COLO668 (cell line): ENCODE results near the gene FAM53B.

Experiments
- DNase-seq: peaks from one replicate; lab custom pipeline; 2025; ENCODE audit not compliant: unreplicated experiment; lab: John Stamatoyannopoulos, UW

FAM53B gene

DNA sequence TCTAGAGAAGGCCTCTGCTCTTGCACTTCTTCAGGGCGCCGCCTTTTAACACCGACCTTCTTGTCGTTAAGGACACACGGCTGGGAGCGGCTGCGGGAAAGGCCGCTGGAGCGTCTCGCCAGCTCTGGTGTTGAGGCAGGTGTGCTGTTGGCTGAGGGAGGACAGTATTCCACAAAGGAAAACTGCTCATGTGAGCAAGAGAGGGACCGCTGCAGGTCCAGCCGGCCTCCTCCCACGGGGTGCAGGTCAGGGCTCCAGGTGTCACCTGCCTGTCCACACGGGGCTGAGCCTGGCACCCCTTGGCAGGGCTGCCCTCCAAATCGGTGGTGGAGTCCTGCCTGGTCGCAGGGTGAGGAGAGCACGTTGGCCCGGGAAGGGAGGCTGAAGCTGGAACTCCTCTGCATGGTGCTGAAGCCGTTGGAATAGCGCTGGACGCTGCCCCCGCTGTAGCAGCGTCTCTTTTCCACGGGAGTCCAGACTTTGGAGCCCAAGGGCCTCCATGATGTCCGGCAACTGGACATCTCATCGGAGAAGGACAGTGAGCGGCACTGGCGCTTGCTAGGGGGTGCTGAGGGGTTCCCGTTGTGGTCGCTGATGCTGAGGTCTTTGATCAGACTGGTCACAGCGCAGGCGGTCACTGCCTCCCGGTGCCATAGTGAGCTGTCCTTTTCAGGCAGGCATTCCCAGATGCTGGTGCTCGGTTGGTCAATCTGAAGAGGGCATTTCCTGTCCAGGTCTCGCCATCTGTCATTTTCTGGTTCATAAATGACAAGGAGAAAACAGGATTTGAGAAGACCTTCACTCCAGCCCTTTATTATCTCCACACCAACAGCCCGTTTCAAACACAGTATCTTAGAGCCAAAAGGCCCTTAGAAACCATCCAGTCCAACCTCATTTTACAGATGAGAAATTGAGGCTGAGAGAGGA, 62.3 kb downstream of the FAM53B start:
- no peak for DNase-seq

DNA sequence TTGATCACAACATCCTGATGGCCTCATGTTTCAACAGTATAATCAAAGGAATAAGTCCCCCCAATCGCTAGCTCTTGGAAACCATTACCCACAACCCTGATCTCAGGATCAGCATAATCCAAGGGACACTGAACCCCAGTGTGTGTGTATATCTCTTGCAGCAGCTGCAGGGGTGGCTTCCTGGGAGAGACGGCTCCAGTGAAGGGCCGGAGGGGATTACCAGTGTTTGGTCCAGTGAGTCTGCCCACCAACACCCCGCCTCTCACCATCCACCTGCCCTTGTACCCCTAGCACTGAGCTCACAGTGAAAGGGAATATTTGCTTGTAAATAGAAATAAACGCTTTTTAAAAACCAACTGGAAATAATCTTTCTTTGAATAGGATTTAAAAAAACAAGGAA, 63.1 kb downstream of the FAM53B start:
- DNase-seq, result no peak

DNA sequence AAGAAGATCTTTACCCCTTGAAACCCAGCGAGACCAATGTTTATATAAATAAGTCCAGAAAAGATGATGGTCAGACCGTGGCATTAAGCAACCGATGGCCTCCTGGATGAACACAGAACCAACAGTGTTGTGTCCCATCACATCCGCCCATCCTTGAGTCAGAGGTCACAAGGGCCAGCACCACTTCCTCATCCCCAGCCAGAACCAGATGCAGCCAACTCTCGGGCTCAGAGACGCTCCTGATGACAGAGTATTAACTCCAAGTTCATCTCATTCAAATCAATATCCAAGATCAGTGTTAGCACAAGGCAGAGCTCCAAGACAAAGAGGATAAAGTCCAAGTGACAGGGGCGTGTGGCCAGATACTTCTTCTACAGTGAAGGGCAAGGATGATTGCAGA, 63.5 kb downstream of the FAM53B start:
- no peak for DNase-seq

DNA sequence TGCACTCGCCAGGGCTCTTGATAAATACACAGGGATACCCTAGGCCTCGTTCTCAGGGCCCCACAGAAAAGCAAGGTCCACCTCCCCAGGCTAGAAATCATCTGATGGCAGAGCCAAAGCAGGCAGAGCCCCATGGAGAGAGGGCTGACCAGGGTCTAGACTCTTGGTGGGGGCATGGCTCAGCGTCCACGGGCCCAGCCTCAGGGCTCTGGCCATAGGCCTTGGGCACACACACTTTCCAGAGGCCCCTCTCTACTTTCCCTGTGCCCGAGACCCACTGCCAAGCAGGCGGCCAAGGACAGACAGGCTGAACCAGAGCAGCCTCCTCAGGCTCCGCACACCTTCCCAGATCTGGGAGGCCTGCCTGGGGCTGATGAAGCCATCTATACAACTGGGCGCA, 64.8 kb downstream of the FAM53B start:
- no peak for DNase-seq

DNA sequence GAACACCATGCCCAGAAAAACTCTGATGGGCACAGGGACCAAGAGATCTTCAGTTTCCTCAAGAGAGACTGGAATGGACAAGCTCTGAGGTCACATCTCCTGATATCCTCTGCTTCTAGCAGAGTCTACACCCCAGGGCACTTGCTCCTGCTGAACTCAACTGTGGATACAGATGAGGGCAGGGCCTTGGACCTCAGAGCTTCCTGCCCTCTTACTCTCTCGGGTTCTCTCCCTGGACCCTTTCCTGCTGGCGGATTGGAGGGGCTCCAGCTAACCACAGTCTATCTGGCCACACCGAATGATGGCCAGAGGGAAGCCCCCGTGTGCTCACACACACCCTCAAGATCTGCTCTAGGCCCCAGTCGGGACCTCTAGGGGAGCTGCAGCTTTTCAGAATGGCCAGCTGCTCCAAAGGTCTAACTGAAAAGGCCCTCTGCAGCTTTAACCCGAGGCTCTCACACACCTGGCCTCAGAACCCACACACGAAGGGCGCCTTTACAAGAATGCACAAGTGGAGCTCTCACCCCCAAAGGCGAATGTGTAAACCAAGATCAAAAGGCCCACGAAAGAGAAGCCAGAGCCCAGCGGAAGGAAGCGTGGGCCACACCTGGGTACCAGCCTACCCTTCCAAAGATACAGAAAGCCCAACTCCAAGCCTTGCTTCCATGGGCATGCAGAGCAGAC, 65.5 kb downstream of the FAM53B start:
- no peak for DNase-seq

DNA sequence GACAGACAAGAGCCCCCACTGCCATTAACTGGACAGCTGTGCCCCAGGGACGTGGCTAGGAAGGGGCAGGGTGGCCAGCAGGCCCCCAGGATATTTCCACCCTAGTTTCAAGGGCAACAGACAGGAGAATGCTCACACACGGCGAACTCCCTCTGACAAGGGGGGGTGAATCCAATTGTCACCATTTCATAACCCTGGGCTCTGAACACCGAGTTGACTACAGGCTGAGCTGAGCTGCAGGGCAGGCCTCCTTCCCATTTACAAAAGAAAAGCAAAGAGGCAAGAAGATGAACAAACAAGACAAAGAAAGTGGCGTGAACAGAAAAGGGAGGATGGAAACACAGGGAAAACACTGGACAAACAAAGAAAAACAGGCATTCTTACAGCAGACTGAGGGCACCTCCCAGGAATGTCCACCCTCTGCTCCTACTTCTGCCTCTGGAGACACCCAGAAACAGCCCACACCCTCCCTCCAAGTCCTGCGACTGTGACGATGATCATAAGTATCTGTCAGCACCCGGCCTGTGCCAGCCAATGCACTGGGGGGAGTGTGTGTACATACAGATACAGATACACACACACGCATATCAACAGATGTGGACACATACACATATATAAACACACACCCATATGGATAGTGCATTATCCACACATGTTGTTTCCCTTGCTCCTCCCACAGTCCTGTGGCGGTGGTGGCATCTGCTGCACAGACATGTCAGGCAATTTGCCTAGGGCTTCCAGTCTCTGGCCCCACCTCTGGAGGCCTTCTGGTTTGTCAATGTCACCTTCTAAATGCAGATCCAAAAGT, 66.2 kb downstream of the FAM53B start:
- no peak for DNase-seq

DNA sequence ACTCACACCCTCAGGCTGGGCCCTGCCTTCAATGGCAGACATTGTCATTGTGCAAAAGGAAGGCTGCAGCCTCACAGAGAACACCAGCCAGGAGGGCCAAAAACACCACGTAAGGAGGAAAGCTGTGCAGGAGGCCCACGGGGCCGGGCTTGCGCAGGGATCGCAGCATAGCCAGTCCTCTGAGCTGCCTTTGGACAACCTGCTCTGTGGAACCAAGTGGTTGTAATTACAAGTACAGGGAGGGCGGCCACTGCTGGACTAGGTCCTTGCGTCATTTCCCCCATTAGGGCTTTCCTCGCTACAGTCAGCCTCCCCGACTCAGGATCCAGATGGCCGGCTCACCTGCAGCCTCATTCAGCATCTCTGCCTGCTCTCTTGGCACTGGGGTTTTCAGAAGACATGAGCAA, 66.9 kb downstream of the FAM53B start:
- DNase-seq, result no peak

DNA sequence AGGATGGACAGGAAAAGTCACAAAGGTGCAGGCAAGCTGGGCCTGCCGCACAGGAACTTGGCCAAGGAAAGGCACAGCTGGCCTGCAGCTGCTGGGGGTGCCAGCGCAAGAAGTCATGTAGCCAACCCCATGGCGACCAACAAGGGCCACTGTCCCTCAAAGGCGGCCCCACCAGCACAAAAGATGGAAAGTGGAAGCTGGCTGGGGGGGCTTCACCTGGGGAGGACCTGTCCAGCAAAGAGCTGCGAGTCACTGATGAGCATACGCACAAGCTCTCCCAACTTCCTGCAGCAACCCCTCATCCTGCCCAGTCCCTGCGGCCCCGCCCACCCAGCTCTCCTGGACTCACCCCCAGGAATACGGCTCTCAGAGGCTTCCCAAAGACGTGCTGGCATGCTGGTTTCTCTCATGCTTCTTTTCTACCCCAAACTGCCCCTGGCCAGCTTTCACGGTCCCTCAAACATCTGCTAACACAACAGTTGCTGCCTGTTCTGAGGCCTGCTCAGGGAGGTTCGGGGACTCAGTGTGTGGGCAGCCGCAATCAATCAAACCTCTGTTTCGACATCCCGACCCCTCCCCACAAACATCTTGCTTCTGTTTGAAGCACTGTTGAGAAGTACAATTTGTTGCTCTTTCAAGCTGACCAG, 67.6 kb downstream of the FAM53B start:
- no peak for DNase-seq

DNA sequence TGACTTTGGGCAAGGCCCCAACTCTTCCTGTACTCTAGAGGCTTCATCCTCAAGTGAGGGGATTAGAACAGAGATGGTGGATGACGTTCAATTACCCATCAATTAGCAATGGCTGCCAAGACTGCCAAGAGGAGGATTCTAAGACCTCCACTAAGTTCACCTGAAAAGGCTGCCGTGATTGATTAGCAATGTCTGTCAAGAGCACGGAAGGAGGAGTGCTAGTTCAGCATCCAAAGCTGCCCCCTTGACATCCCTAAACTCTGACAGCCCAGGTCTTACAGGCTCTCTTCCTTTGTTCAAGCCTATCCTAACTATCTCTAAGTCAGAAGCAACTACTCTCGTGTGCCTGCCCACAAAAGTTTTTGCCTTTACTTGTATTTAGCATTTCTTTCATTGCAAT, 68.4 kb downstream of the FAM53B start:
- DNase-seq, result no peak

DNA sequence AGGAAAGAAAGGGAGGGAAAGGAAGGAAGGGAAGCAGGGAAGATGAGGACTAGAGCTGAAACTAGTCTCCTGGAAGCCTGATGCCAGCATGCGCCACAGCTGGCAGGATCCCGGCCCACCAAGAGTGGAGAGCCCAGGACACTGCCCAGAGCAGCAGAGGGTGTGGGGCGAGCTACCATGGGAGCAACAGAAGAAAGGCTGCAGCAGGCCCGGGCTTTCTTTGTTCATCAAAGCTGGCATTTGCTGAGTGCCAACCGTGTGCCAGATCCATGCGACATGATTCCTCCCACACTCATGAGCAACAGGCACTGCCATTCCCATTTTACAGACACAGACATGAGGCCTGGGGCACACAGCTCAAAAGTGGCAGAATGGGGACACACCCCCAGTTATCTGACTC, 68.9 kb downstream of the FAM53B start:
- DNase-seq, result no peak

DNA sequence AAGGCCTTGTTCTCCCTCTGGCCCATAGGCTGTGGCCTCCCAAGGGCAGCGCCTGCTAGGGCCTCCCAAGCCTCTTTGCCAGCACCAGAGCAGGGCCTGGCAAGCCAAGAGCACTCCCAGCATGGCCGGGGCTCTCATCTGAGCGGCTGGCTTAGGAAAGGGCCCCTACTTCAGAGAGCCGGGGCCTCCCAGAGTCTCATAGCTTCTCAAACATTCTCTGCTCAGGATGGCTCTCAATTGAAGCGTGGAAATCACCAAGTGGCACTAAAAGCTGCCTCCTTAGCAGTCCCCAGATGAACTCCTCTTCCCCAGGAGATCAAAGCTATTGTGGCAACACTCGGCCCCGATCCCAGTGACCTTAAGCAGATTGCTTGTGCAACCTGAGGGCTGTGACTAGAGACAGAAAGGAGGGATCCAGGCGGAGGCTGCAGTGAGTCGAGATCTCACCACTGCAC, 69.4 kb downstream of the FAM53B start:
- DNase-seq, result no peak

DNA sequence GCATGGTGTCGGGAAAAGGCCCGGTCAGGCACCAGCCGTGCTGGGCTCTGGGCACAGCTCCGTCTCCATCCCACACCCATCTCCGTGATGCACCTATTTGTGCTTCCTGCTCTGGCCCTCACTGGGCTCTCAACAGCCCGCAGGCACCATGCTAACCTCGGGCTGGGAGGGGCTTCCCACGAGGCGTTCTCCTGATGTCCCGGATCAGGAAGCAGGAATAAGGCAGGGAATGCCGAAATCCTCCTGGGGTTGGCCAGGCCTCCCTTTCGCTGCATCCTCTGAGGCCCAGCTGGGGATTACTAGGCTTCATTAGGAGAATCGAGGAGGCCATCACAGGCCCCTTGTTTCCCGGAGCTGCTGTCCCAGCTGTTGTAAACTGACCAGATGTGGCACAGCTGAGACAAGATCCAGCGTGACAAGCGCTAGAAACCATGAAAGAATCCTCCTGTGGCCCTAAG, 72.0 kb downstream of the FAM53B start:
- no peak for DNase-seq

DNA sequence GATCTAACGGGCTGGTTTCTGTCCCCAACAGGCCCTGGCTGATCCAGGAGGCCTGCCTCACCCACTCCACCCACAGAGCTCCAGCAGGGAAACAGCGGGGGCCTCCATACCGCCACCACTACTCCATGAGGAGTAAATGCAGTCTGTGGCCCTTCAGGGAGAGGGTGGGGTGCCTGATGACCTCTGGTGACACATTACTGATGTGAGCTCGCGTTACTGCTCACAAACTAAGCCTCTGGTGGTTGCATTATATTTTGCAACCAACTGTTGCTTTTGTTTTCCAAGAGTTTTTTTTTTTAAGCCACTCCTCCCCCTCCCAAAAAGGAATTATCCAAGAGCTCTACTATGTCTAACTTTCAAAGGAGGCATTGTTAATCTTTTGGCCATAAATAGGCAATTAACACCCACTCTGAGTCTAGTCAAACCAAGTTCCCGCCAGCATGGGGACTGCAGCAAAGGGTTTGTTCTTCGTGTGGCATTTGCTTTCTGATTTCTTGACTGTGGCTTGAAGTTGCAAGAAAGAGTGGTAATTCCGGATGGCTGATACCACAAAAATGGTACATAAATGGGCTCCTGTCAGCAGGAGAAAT, 72.6 kb downstream of the FAM53B start:
- peak; percentile 2 for DNase-seq

DNA sequence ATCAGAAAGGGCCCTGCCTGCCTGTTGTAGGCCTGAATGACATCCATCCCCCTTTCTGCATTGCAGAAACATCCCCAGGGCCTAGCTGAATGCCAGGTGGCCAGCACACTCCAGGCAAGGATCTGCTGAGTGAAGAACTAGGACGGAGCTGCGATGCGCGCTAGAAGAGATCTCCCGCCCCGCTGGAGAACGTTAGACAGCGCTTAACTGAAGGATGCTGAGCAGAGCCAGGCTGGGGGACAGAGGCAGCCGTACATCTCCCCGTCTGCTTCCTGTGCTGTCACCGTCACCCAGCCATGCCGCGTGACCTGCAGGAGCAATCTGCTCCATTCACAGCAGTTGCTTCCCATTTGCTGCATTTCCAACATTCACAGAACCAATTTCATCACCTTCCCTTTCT, 73.3 kb downstream of the FAM53B start:
- no peak for DNase-seq

DNA sequence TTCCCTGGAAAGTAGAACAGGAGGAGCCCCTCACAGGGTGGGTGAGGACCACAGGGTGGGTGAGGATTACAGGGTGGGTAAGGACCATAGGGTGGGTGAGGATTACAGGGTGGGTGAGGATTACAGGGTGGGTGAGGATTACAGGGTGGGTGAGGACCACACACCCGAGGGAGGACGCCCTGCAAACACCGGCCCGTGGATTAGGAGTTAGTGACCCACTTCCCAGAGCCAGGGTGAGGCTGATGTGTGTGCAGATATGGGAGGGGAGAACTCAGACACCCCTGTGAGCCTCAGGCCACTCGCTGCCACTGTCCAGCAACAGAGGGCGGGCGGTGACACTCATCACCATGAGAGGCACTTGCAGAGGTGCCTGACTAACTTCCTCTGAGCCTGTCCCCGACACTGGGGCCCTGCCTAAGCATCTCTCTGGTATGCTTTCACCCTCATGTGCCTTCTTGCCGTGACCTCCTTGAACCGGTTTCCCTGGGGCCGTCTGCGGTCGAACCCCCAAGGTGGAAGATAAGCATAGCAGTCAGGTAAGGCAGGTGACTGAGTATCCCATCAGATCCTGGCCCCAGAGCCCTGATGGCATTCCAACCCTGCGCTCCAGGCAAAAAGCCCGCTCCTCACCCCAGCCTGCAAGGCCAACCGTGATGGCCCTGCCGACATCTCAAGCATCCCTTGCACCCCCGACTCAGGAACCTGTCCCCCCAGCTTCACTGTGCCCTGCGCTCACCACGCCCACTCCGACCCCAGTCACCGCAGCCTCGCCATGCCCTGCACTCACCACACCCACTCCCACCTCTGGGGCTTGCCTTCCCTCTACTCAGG, 74.1 kb downstream of the FAM53B start:
- no peak for DNase-seq

DNA sequence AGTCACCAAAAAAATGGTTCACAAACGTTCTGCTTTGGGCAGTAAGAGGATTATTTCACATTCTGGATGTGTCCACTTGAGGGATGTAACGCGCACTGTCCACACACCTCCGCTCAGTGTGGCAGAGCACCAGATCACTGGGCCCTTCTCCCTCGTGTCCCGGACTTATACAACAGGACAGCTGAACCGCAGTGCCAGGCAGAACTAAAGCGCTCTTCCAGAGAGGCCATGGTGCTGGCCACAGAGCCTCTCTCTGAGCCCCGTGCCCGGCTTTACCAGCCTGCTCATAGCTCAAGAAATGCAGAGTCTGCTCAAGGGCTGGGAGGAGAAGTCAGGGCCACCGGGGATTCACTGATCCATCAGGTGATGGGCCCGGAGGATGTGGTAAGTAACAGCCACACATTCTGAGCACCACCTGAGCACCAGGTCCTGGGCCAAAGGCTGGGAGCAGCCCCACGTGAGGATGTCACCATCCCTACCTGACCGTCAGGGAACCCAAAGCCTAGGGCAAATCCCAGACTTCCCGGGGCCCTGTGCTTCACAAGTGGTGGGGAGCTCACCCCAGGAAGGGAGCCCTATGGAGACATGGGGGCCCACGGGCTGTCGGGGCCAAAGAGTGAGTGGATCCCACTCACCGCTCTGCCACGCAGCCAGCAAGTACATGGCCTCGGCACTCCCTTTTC, 74.9 kb downstream of the FAM53B start:
- no peak for DNase-seq

DNA sequence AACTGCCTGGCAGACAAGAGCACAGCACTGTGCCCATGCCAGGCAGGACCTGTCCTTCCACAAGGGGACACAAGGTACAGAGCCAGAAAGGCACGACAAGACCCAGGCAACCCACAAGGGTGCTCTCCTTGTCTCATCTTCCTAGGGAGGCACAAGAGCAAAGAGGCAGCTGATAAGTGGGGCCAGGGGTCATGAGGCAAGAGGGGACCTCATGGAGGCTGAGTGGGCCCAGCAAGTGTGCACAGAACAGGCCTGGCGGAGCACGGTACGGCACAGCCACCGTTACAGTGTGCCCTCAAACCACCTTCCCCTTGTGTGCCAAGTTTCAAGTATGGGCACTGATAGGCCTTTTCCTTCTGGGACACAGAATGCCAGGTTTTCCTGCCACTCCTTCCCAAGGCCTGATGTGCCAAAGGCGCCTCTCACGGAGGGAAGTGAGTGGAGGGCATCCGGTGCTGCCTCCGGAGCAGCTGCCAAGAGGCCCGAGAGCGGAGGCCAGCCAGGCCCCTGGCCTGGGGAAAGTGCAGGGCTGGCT, 75.6 kb downstream of the FAM53B start:
- DNase-seq, result no peak

DNA sequence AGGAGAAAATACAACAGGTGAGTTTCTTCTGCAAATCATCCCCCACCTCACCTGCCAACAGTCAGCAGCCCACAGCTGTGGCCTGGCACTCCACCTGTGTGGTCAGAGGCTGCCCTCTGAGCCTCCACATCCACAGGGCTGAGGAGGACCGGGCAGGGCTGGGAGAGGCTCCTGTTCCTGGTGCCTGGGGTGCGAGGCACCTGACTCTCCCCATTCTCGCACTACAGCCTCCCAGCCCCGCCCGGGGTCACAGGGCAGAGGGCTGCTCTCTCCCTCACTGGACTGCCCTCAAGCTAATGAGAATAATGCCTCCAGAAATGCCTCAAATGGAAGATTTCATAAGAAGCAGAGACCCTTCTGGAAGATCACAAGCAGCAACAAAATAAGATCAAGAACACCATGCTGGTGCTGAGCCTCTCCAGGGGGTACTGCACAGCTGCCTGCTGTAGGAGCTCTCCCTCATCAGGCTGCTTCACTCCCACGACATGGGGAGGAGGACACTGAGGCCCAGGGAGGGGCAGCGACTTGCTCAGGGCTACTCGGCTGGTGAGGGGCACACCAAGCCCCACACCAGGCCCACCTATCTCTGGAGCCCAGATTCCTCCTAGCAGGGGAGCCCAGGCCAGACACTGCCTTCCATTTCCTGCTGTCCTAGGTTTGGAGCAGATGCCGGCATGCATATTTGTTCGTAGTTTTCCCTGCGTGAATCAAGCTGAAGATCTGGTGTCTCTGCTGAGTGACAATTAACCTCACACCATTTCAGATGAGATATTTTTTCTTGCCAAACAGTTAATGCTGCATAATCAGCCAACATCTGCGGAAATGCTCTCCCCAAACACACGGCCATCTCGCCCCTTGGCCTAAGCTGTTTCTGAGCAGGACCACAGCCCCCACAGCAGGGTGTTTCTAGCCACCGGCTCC, 76.5 kb downstream of the FAM53B start:
- DNase-seq, result no peak
